ENCODE measurements around the gene BMP8A. TPM values are rescaled to one million over a fixed set of nuclear protein-coding genes. Genes with fewer than 3 reads are reported as not detected.

Gene BMP8A
- total RNA-seq, 1 experiment from 2014 or later, result not detected

GRCh38 chr1:39485046-39485803 lies 6.2 kb upstream of the BMP8A start:
- Mint-ChIP-seq H3K9me3 (ENCODE audit: unreplicated experiment) (no peaks in the 10 kb centered on the region), H3K36me3 (ENCODE audit: insufficient read depth, unreplicated experiment) (peaks cover 83% of the 10 kb centered on the region), H3K4me3 (ENCODE audit: unreplicated experiment) (no peak overlapping the region), H3K4me1 (ENCODE audit: insufficient read depth, unreplicated experiment) (no peaks in the 10 kb centered on the region), H3K27ac (ENCODE audit: low read depth, unreplicated experiment) (no peak overlapping the region), H3K27me3 (ENCODE audit: insufficient read depth, unreplicated experiment) (no peaks in the 10 kb centered on the region)
- no peak for TF ChIP-seq CTCF (IDR thresholded peaks at IDR 0.05; ENCODE audit: unreplicated experiment)
- intact Hi-C loops (cut with micrococcal nuclease), result loop anchor here (10.0 kb wide), 1 partner anchor 170 kb away; no protein-coding TSS in a partner anchor
- ChIA-PET CTCF (interaction anchor here (0.7 kb wide), 1 partner anchor 107 kb away, joined by 3 read pairs; no protein-coding TSS in a partner anchor), POLR2A (interaction anchor here (0.6 kb wide), 1 partner anchor 58 kb away, joined by 3 read pairs; no protein-coding TSS in a partner anchor)
- no peak for DNase-seq (ENCODE audit: unreplicated experiment)
- no TSS peak for BruUV-seq (replicated peaks)

- no TSS peak for BruUV-seq (replicated peaks)
- ChIA-PET CTCF (no interaction called here), POLR2A (no interaction called here)
- Mint-ChIP-seq H3K4me3 (ENCODE audit: unreplicated experiment) (no peak overlapping the region), H3K27me3 (ENCODE audit: insufficient read depth, unreplicated experiment) (no peaks in the 10 kb centered on the region), H3K4me1 (ENCODE audit: insufficient read depth, unreplicated experiment) (no peaks in the 10 kb centered on the region), H3K36me3 (ENCODE audit: insufficient read depth, unreplicated experiment) (peaks cover 56% of the 10 kb centered on the region), H3K9me3 (ENCODE audit: unreplicated experiment) (no peaks in the 10 kb centered on the region), H3K27ac (ENCODE audit: low read depth, unreplicated experiment) (no peak overlapping the region)
- intact Hi-C loops (cut with micrococcal nuclease), result loop anchor here (10.0 kb wide), 1 partner anchor 167 kb away; no protein-coding TSS in a partner anchor
- no peak for TF ChIP-seq CTCF (IDR thresholded peaks at IDR 0.05; ENCODE audit: unreplicated experiment)
- no peak for DNase-seq (ENCODE audit: unreplicated experiment)
Measured at GRCh38 chr1:39488012-39488545, 3.4 kb upstream of the BMP8A start.

- CTCF ChIA-PET, result interaction anchor here (0.6 kb wide), 1 partner anchor 13 kb away, joined by 4 read pairs; no protein-coding TSS in a partner anchor
- POLR2A ChIA-PET, result interaction anchor here (0.7 kb wide), 1 partner anchor 88 kb away, joined by 3 read pairs; the partner anchor contains the start of gene PABPC4
- BruUV-seq (replicated peaks), result no TSS peak
- intact Hi-C loops (cut with micrococcal nuclease), result loop anchor here (10.0 kb wide), 1 partner anchor 166 kb away; no protein-coding TSS in a partner anchor
- no peak for DNase-seq (ENCODE audit: unreplicated experiment)
- no peaks in the 10 kb centered on the region for H3K27me3 Mint-ChIP-seq (ENCODE audit: insufficient read depth, unreplicated experiment)
- no peaks in the 10 kb centered on the region for H3K4me1 Mint-ChIP-seq (ENCODE audit: insufficient read depth, unreplicated experiment)
- H3K27ac Mint-ChIP-seq (ENCODE audit: low read depth, unreplicated experiment), result no peak overlapping the region
- peaks cover 51% of the 10 kb centered on the region for H3K36me3 Mint-ChIP-seq (ENCODE audit: insufficient read depth, unreplicated experiment)
- H3K9me3 Mint-ChIP-seq (ENCODE audit: unreplicated experiment), result no peaks in the 10 kb centered on the region
- H3K4me3 Mint-ChIP-seq (ENCODE audit: unreplicated experiment), result no peak overlapping the region
- TF ChIP-seq CTCF (IDR thresholded peaks at IDR 0.05; ENCODE audit: unreplicated experiment), result no peak
Measured at GRCh38 chr1:39488793-39489566, 2.5 kb upstream of the BMP8A start.
